M059J (cell line): Measurements from ENCODE around the gene GADD45G. TPM values are rescaled to one million over a fixed set of nuclear protein-coding genes. Genes with fewer than 3 reads are reported as not detected.

Experiments used
- DNase-seq: peaks from one replicate; pipeline ENCODE4 v3.0.0-alpha.2; 2012; ENCODE audit warnings: low read depth
- total RNA-seq: library from RNA; depleted of rRNA; stranded (reverse); fragments of >200 nt; shearing (Covaris generic); gene quantifications from 2 replicates; pipeline ENCODE4 v1.2.3, GENCODE V29; 2014; rRNA removed

Gene GADD45G
- total RNA-seq: 0.32 and 0.49 TPM in 2 replicates

DNA sequence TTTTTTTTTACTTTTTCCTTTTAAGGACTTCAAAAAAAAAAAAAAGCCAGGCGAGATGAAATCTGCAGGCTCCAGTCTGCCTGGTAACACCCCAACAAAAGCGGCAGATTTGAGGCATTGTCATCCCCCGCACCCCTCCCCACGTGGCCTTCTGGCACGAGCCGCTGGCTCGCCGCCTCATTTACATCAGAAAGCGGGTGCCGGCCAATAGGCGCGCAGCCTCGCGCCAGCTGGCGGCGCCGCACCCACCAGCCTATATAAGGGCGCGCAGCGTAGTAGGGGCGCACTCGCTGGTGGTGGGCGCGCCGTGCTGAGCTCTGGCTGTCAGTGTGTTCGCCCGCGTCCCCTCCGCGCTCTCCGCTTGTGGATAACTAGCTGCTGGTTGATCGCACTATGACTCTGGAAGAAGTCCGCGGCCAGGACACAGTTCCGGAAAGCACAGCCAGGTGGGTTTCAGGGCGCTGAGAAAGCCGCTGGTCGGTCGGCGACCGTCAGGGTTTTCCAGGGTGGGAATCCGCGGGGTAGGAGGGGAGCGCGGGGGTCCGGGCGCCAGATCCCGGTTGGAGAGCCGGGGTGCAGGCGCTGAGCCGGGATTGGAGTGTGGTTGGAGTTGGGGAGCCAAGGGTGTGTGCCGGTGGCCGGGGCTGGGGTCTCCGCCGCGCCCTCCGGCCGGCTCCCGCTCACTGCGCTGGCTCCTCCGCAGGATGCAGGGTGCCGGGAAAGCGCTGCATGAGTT lies at the start of gene GADD45G:
GADD45G (plus strand) TSS at position 284 of the 736 bp plus-strand sequence; CDS start at position 394, 110 bp downstream.
- DNase-seq: peak; percentile 77

DNA sequence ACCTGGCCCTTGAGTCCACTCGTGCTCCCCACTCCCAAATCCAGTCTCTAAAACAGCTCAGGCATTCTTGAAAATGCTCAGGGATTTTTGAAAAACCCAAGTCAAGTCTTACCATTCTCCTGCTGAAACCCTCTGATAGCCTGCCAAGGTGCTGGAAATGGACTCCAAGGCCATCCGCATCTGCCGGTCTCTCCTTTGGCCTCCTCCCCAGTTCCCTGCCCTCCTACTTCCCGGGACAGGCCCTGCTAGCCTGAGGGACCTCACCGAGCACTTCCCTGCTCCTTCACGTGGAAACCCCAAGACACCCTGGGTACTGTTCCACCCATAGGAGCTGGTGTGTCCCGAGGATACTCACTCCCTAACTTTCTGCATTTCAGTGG lies 49.8 kb upstream of the GADD45G start:
- DNase-seq: no peak

DNA sequence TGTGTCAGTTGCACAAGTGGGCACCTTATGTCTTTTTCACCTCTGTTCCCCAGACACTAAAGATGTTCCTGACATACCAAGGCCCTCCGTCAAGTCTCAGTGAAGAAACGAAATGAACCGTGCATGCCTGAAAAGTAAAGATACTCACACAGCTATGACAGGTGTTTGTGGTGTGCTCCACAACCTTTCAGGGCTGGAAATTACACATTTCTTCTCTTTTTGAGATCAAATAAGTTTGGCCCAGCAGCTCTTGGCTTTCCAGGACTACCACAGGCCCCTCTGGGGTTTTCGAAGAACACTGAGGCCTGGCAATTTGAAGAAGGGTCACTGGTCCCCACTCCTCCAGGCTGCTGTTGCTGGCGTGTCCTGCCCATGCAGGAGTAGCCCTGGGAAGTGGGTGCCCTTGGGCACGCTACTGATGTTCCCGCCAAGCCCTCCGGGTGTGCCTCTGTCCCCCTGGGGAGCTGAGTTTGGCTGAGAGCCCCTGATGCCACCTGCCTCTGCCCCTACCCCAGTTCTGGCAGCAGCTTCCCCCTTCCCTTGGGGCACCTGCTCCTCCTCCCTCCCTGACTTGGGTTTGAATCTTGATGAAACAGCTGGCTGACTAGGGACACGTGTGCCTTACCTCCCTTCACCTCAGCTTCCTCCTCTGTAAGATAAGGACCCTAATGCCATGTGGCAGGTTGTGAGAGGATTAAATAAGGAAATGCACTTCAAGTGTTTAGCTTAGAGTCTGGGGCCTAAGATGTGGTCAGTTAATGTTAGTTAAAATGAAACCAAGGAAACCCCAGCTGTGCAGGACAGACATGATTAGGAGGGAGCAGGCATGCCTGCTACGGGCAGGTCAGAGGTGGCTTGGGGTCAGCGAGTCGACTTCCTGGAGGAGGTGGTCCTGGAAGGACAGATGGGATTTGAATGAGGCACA lies 49.1 kb upstream of the GADD45G start:
- no peak for DNase-seq

DNA sequence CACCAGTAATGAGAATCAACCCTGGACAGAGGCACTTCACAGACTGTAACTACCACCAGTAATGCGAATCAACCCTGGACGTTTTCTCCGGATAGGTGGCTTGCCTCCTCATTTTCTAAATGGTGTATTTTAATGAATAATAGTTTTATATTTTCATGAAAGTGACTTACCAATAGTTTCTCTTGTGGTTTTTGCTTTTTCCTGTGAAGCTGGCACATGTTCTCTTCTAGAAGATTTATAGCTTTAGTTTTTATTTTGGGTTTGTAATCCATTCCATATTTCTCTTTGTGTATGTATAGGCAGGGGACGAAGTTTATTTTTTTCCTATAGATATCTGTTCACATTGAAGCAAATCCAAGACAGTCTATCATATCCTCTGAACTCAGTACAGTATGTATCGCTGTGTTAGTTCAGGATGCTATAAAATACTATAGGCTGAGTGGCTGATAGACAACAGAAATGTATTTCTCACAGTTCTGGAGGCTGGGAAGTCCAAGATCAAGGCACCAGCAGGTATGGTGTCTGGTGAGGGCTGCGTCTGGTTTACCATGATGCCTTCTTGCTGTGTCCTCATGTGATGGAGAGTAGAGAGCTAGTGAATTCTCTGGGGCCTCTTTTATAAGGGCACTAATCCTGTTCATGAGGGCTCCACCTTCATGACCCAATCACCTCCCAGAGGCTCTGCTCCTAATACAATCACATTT lies 46.5 kb upstream of the GADD45G start:
- DNase-seq: no peak

GRCh38 chr9:89558948-89559347 lies 45.9 kb upstream of the GADD45G start:
- DNase-seq: no peak

DNA sequence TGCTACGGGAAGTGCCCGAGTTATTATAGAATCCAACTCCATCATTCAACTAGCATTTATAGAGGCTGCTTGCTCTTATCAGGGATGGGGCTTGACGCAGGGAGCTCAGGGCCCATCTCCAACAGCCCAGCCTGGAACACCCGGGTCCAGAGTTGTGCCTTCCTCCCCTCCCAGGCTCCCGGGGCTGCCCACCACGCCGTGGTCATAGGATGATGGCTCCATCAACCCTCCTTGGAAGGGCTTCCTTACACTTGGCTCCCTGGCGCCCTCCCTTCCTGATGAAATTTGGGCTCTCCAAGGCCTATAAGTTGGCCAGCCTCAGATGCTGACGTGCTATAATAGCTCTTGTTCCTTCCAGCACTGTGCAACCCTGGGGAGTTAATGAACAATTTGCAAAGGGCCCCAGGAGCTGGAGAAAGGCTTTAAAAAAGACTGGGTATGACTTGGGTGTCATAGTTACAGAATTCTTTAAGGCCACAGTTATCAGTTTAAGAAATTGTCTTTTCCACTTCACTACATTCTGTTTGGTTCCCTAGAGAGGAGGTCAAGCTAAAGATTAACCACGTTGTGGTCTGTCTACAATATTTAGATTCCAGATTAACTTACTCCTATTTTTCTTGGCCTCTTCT lies 42.5 kb upstream of the GADD45G start:
- DNase-seq: peak; percentile 34

DNA sequence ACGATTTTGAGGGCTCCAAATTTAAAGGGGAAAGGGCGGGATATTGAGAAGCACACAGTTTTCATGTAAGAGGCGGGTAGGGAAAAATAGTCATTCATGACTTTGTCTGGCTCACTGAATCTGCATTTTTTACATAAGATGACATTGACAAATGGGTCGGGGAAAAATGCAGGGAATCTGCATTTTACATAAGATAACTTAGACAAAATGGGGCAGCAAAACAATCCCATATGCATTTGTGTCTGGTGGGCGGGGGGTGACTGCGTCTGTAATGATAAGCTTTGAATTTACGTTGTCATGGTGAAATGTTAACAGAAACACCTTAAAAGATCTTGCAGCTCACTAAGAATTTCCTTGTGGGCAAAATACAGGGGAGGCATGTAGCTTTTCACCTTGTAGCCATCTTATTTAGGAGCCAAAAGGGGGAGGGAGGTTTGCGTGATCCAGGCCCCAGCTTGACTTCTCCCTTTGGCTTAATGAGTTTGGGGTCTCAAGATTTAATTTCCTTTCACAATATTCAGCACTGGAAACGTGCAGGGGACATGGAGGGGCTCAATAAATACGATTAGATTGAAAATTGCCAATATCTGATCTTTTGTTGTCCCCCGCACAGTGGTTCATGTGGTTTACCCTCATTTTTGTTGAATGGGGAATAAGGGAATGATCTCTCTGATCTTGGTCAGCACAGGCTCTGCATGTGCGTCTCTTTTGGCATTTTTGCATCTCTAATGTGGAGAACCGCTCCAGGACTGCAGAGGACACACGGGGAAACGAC lies 41.1 kb upstream of the GADD45G start:
- DNase-seq: no peak

DNA sequence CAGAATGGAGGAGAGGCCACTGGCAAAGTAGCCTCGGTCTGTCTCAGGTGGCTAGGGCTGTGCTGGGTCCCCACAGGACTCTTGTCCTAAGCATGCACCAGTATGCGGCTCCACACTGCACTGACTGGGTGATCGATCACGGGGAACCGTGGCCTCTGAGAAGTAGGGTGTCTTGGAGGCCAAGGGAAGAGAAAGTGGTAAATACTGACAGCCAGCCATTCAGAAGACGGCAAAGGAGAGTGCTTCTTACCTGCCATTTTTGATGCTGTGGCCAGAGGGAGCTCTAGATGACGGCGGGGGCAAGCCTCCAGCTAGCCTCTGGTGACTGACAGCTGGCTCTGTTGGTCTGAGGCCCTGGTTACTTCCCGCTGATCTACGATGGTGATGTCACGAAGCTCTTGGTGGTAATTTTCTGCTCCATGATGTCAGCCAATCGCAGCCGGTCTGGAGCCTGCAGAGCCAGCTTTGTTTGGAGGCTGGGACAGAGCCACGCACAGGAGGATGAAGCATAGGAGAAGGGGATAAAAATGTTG lies 40.4 kb upstream of the GADD45G start:
- DNase-seq: peak; percentile 71

GRCh38 chr9:89567649-89568048 lies 37.2 kb upstream of the GADD45G start:
- no peak for DNase-seq

DNA sequence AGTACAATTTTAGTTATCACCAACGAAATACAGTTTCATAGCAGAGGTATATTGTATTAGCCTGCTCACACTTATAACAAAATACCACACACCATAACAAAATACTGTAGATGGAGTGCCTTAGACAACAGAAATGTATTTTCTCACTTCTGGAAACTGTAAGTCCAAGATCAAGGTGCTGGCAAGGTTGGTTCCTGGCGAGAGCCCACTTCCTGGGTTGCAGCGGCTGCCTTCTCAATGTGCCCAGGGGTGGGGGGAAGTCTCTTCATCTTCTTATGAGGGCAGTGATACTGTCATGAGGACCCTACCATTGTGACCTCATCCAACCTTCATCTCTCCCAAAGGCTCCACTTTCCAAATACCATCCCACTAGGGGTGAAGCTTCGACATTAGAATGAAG lies 30.5 kb upstream of the GADD45G start:
- no peak for DNase-seq

DNA sequence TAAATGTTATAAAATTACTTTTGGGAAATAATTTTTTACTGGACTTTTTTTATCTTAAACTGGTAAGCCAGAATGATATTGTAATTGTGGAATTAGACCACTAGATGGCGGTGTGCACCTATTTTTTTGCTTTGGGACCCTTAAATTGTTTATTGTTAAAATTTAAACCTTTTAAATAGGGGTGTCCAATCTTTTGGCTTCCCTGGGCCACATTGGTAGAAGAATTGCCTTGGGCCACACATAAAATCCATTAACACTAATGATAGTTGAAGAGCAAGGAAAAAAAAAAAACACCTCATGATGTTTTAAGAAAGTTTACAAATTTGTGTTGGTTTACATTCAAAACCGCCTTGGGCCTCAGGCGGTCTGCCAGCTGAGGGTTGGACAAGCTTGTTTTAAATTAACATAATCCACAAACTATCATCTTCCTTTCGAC lies 28.4 kb upstream of the GADD45G start:
- DNase-seq: peak; percentile 72

GRCh38 chr9:89577363-89577762 lies 27.4 kb upstream of the GADD45G start:
- DNase-seq: no peak

DNA sequence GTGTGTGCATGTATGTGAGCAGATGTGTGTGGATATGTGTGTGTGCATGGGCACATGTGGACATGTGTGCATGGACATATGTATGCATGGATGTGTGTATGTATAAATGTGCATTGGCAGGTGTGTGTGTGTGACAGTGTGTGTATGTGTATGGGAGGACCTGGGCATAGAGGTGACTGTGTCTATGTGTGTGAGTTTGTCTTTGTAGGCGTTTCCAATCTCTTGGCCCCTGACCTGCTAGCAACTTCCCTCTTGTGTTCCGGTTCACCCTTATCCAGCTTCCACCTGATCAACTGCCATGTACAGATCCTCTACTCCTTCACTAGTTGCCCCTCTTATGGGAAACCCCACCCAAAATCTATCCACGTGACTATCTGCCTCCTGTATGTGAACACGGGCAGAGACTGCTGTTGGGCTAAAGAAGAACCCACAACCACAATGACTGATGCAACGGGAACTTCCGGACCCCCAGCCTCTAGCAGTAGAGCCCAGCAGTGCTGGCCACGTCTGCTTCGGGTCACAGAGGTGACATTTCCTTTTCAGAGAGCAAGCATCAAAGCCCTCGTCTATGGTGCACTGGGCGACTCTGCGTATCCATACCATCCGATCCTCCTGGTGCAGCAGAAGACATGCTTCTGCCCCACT lies 24.9 kb upstream of the GADD45G start:
- DNase-seq: peak; percentile 60

DNA sequence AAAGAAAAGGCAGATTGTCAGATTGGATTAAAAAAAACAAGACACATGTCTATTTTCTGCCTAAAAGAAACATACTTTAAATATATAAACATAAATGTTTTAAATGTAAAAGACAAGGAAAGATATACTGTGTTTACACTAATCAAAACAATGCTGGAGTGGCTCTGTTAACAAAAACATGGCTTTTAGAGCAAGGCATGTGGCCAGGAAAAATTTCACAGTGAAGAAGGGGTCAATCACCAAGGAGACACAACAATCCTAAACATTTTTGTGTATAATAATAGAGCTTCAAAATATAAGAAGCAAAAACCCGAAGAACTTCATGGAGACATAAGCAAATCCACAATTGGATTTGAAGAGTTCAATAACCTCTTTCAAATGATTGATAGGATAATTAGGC lies 18.5 kb upstream of the GADD45G start:
- no peak for DNase-seq

GRCh38 chr9:89588271-89588879 lies 16.4 kb upstream of the GADD45G start:
- no peak for DNase-seq

GRCh38 chr9:89590415-89590814 lies 14.4 kb upstream of the GADD45G start:
- DNase-seq: no peak

GRCh38 chr9:89591274-89592212 lies 13.3 kb upstream of the GADD45G start:
- DNase-seq: no peak

GRCh38 chr9:89592213-89592815 lies 12.5 kb upstream of the GADD45G start:
- no peak for DNase-seq
